Skeletal muscle tissue (tissue), 4 donors: ENCODE measurements around the gene MEIKIN. TPM values are rescaled to one million over a fixed set of nuclear protein-coding genes. Genes with fewer than 3 reads are reported as not detected.

ENCODE experiments used
- H3K27ac ChIP-seq: one replicate; pipeline ENCODE4 v1.7.0; 2013; ENCODE audit warnings: mild to moderate bottlenecking, low read depth, low read length, inconsistent platforms
- H3K27me3 ChIP-seq, 3 donors: one replicate each; pipeline ENCODE4 v1.7.0; 2013; ENCODE audit warnings: low read length in 3 of 3; ENCODE audit not compliant: control insufficient read depth in 3 of 3, insufficient read depth in 3 of 3
- H3K36me3 ChIP-seq, 3 donors: one replicate each; pipeline ENCODE4 v1.7.0; 2013; ENCODE audit warnings: low read length in 3 of 3; ENCODE audit not compliant: control insufficient read depth in 3 of 3, insufficient read depth in 3 of 3
- H3K4me1 ChIP-seq, 3 donors: one replicate each; pipeline ENCODE4 v1.7.0; 2013; ENCODE audit warnings: low read length in 3 of 3, mild to moderate bottlenecking in 3 of 3; ENCODE audit not compliant: control insufficient read depth in 3 of 3, insufficient read depth in 3 of 3
- H3K4me3 ChIP-seq, 3 donors: one replicate each; pipeline ENCODE4 v1.7.0; 2013; ENCODE audit warnings: low read length in 3 of 3
- H3K9ac ChIP-seq, 3 donors: one replicate each; pipeline ENCODE4 v1.7.0; 2013; ENCODE audit warnings: low read length in 3 of 3, mild to moderate bottlenecking in 3 of 3, moderate library complexity in 2 of 3, low read depth in 1 of 3
- H3K9me3 ChIP-seq, 3 donors: one replicate each; pipeline ENCODE4 v1.7.0; 2013; ENCODE audit warnings: low read length in 3 of 3; ENCODE audit not compliant: control insufficient read depth in 3 of 3
- total RNA-seq: library from RNA; depleted of rRNA; stranded (reverse); fragments of >200 nt; gene quantifications from one replicate; pipeline ENCODE4 v1.2.3, GENCODE V29; 2014
- donor health status: Osteomylitis.

The MEIKIN gene
- total RNA-seq, 1 donor from 2014 or later = 0.52 TPM

GRCh38 chr5:131795228-131795627, 150.2 kb downstream of the MEIKIN start:
- no peaks in the 10 kb centered on the region for H3K9me3 ChIP-seq
- no peaks in the 10 kb centered on the region for H3K27me3 ChIP-seq
- peak overlapping the region; percentile 100 for H3K27ac ChIP-seq
- peak overlapping the region; percentile 80 to 96 (median 83) for H3K4me3 ChIP-seq
- peaks cover 0 to 2% (median 0%) of the 10 kb centered on the region in 3 donors for H3K36me3 ChIP-seq
- peaks cover 6 to 24% (median 14%) of the 10 kb centered on the region in 3 donors for H3K4me1 ChIP-seq
- peak overlapping the region; percentile 96 to 99 (median 99) for H3K9ac ChIP-seq

DNA sequence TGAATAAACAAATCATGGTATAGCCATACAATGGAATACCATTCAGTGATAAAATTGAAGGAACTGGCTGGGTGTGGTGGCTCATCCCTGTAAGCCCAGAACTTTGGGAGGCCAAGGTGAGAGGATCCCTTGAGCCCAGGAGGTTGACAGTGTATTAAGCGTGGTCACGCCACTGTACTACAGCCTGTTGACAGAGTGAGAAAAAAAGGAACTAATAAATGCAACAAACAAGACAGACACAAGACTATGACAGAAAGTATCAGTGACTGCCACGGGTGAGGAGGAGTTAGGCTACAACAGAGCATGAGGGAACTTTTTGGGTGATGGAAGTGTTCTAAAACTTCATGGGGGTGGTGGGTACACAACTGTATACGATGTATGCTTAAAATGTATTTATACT, 150.9 kb downstream of the MEIKIN start:
- peaks cover 6 to 24% (median 14%) of the 10 kb centered on the region in 3 donors for H3K4me1 ChIP-seq
- H3K27ac ChIP-seq = peak overlapping the region; percentile 100
- H3K27me3 ChIP-seq = no peaks in the 10 kb centered on the region
- H3K9me3 ChIP-seq = no peaks in the 10 kb centered on the region
- H3K4me3 ChIP-seq = peak overlapping the region; percentile 49 to 83 (median 80)
- H3K9ac ChIP-seq = peak overlapping the region in 2 of 3 donors; percentile 99
- peaks cover 0 to 2% (median 0%) of the 10 kb centered on the region in 3 donors for H3K36me3 ChIP-seq

GRCh38 chr5:131792896-131793295, 152.6 kb downstream of the MEIKIN start:
- Histone ChIP-seq H3K4me3 (no peak overlapping the region), H3K4me1 (peaks cover 4 to 23% (median 12%) of the 10 kb centered on the region in 3 donors), H3K27me3 (no peaks in the 10 kb centered on the region)

DNA sequence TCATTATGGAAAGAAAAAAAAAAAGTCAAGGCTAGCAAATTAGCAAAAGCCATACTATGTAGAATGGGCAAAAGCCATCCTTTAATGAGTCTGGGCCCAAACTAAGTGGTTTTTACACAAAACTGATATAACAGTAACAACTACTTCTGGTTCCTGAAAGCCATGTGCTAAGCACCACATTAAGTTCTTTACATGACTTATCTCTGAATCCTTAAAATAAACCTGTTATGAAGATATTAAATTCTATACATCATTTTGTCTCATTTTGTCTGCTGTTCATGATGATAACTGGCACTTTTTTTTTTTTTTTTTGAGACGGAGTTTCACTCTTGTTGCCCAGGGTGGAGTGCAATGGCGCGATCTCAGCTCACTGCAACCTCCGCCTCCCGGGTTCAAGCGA, 153.6 kb downstream of the MEIKIN start:
- H3K4me3 ChIP-seq = no peak overlapping the region
- H3K27me3 ChIP-seq = no peaks in the 10 kb centered on the region
- no peak overlapping the region for H3K9ac ChIP-seq
- H3K27ac ChIP-seq = no peak overlapping the region
- no peaks in the 10 kb centered on the region for H3K9me3 ChIP-seq
- H3K4me1 ChIP-seq = peaks cover 7 to 19% (median 17%) of the 10 kb centered on the region in 3 donors
- peaks cover 0 to 2% (median 0%) of the 10 kb centered on the region in 3 donors for H3K36me3 ChIP-seq

More at GRCh38 chr5:131792896-131793295, 152.6 kb downstream of the MEIKIN start:
- H3K9ac ChIP-seq = no peak overlapping the region
- H3K27ac ChIP-seq = no peak overlapping the region
- no peaks in the 10 kb centered on the region for H3K9me3 ChIP-seq
- peaks cover 0 to 2% (median 0%) of the 10 kb centered on the region in 3 donors for H3K36me3 ChIP-seq

DNA sequence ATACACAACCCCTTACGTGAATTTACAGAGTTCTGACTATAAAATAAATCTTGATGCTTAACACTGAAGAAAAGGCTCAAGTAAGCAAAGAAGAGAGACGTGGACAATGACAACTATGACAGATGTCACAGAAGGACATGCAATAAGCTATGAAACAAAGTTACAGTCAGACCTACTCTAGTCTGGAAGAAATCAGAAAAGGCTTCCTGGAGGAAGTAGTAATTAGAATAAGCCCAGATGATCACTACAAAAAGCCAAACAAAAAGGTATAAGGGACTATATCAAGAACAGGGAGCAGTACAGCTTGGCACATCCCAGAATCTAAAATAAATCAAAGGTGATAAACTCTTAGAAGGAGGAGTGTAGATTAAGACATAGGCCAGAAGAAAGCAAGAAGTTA, 154.9 kb downstream of the MEIKIN start:
- Histone ChIP-seq H3K4me1 (peaks cover 7 to 21% (median 17%) of the 10 kb centered on the region in 3 donors), H3K36me3 (peaks cover 0 to 2% (median 0%) of the 10 kb centered on the region in 3 donors), H3K9ac (no peak overlapping the region), H3K27ac (no peak overlapping the region), H3K4me3 (no peak overlapping the region), H3K27me3 (no peaks in the 10 kb centered on the region), H3K9me3 (no peaks in the 10 kb centered on the region)

DNA sequence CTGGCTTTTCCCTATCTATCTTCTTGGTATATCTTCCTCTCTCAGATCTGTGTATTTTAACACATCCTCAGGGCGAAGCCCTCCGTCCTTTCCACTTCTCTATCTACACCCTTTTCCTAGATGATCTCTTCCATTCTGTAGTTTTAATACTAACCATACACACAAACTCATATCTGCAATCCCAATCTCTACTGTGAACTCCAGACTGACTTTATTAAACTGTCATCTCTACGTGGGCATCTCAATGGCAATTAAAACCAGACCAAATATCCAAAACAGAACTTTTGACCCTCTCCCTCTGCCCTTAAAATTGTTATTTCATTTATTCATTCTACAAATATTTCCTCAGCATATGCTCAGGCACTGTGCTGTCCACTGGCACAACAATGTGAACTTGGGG, 155.7 kb downstream of the MEIKIN start:
- no peaks in the 10 kb centered on the region for H3K27me3 ChIP-seq
- H3K9me3 ChIP-seq = no peaks in the 10 kb centered on the region
- H3K36me3 ChIP-seq = peaks cover 0 to 2% (median 0%) of the 10 kb centered on the region in 3 donors
- H3K4me1 ChIP-seq = peaks cover 7 to 21% (median 13%) of the 10 kb centered on the region in 3 donors
- H3K4me3 ChIP-seq = no peak overlapping the region
- H3K27ac ChIP-seq = no peak overlapping the region
- H3K9ac ChIP-seq = no peak overlapping the region

- Histone ChIP-seq H3K27ac (no peak overlapping the region), H3K4me1 (peaks cover 3 to 13% (median 6%) of the 10 kb centered on the region in 3 donors), H3K9ac (no peak overlapping the region), H3K4me3 (no peak overlapping the region), H3K9me3 (no peaks in the 10 kb centered on the region), H3K36me3 (no peaks in the 10 kb centered on the region), H3K27me3 (no peaks in the 10 kb centered on the region)
Measured at GRCh38 chr5:131787736-131788135, 157.7 kb downstream of the MEIKIN start.

- peaks cover 3 to 13% (median 6%) of the 10 kb centered on the region in 3 donors for H3K4me1 ChIP-seq
Measured at GRCh38 chr5:131786900-131787692, 158.4 kb downstream of the MEIKIN start.

GRCh38 chr5:131786036-131786435, 159.4 kb downstream of the MEIKIN start:
- H3K9ac ChIP-seq = no peak overlapping the region
- H3K27ac ChIP-seq = no peak overlapping the region

More at GRCh38 chr5:131786900-131787692, 158.4 kb downstream of the MEIKIN start:
- Histone ChIP-seq H3K9ac (no peak overlapping the region), H3K27ac (no peak overlapping the region), H3K27me3 (no peaks in the 10 kb centered on the region), H3K4me3 (no peak overlapping the region), H3K9me3 (no peaks in the 10 kb centered on the region), H3K36me3 (no peaks in the 10 kb centered on the region)

GRCh38 chr5:131783874-131784273, 161.6 kb downstream of the MEIKIN start:
- H3K9ac ChIP-seq = no peak overlapping the region
- H3K4me1 ChIP-seq = peaks cover 0 to 13% (median 3%) of the 10 kb centered on the region in 3 donors
- no peaks in the 10 kb centered on the region for H3K36me3 ChIP-seq
- no peaks in the 10 kb centered on the region for H3K9me3 ChIP-seq
- H3K27me3 ChIP-seq = no peaks in the 10 kb centered on the region
- H3K27ac ChIP-seq = no peak overlapping the region
- no peak overlapping the region for H3K4me3 ChIP-seq

More at GRCh38 chr5:131786036-131786435, 159.4 kb downstream of the MEIKIN start:
- H3K9me3 ChIP-seq = no peaks in the 10 kb centered on the region
- no peaks in the 10 kb centered on the region for H3K27me3 ChIP-seq
- H3K36me3 ChIP-seq = no peaks in the 10 kb centered on the region
- H3K4me3 ChIP-seq = no peak overlapping the region
- H3K4me1 ChIP-seq = peaks cover 3 to 13% (median 5%) of the 10 kb centered on the region in 3 donors
